ENCODE measurements around the gene SRSF1. TPM values are rescaled to one million over a fixed set of nuclear protein-coding genes. Genes with fewer than 3 reads are reported as not detected.

Gene SRSF1
- total RNA-seq, 2 experiments from 2014 or later = 333 to 342 TPM

DNA sequence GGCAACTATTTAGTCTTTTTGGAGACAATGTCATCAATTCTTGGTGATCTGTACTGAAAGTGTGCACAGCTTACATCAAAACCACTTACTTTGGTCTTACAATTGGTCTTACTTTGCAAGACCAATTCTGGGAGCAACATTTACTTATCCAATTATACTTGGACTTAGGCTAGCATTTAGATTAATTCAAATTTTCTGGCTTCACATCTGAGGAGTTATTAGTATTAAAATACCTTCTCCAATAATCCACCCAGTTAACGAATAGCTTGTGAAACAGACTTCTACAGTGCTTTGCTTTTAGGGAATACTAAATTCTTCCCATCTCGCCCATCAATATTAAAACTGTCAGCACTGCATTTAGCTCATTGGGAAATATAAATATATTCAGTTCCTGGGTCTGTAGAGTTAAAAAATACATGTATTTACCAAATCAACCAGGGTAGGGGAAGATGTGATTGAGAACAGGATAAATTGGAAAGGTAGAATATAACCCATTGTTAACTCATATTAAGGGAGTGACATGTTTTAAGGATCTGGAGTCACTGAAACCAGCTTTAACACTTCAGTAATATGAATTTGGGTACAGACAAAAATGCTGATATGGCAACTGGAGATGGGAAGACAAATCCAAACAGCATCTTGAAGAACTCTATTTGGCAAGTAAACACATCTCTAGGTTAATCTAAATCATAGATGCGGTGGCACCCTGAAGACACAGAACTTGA lies 9.8 kb downstream of the SRSF1 start:
- CTCF ChIA-PET = interaction anchor here (0.8 to 12.2 kb wide), 14 partner anchors 9 to 176 kb away, joined by 3 to 177 read pairs (median 6); partner anchors contain the start of genes CUEDC1, SRSF1 and VEZF1
- Mint-ChIP-seq H3K9me3 (no peaks in the 10 kb centered on the region), H3K27ac (peak overlapping the region; percentile 72), H3K4me3 (no peak overlapping the region), H3K36me3 (ENCODE audit: low read depth) (peaks cover 36% of the 10 kb centered on the region), H3K4me1 (ENCODE audit: low read depth) (peaks cover 80% of the 10 kb centered on the region), H3K27me3 (no peaks in the 10 kb centered on the region)
- POLR2A ChIA-PET = interaction anchor here (0.5 to 12.1 kb wide), 17 partner anchors 6 to 150 kb away, joined by 3 to 230 read pairs (median 4); partner anchors contain the start of genes SRSF1 and VEZF1
- DNase-seq = no peak
- no peak for ATAC-seq
- intact Hi-C loops (cut with micrococcal nuclease) = loop anchor here (5.0 to 10.0 kb wide), 2 partner anchors 118 to 140 kb away; no protein-coding TSS in a partner anchor
- TF ChIP-seq CTCF (IDR thresholded peaks at IDR 0.05) = no peak

DNA sequence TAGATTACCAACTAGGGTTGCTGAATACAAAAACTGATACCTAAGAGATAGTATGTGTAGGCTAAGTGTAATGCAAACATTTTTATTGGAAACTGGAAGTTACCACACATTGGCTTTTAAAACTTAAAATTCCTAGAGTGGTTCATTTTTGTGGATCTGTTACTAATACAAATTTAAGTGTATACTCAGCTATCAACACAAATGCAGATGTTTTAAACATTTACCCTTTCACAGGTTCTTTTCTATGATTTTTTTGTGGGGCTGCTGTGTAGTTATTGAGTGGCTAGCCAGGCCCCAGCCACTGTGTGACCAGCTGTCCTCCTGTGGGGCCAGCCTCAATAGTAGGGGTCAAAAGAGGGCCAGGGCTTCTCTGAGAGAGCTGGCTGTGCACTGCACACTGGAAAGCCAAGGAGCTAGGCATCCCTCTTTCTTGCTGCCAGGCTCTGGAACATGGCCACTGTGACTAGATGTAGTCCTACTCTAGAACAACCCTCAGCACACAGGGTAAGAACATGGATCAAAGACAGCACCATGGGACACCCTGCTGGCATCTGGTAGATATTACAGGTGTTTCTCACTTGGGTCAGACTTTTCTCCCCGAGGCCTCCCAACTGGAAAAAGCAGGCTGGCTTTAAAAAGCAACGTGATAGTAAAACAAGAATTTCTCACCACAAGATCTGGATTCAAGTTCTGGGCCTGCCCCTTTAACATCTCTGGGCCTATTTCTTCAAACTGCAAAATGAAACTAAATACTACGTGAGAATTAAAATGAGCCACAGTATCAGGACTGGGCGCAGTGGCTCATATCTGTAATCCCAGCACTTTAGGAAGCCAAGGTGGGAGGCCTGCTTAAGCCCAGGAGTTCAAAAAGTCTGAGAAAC lies 11.7 kb downstream of the SRSF1 start:
- Mint-ChIP-seq H3K27ac (peak overlapping the region; percentile 40), H3K36me3 (ENCODE audit: low read depth) (peaks cover 27% of the 10 kb centered on the region), H3K9me3 (no peaks in the 10 kb centered on the region), H3K4me1 (ENCODE audit: low read depth) (peaks cover 72% of the 10 kb centered on the region), H3K4me3 (no peak overlapping the region), H3K27me3 (no peaks in the 10 kb centered on the region)
- intact Hi-C loops (cut with micrococcal nuclease) = loop anchor here (5.0 to 10.0 kb wide), 2 partner anchors 119 to 138 kb away; no protein-coding TSS in a partner anchor
- peak; percentile 76 for DNase-seq
- peak; percentile 89 for ATAC-seq
- ChIA-PET POLR2A (interaction anchor here (0.6 to 12.1 kb wide), 11 partner anchors 8 to 140 kb away, joined by 3 to 230 read pairs (median 3); partner anchors contain the start of gene SRSF1), CTCF (interaction anchor here (0.7 to 12.2 kb wide), 14 partner anchors 8 to 204 kb away, joined by 3 to 177 read pairs (median 3); partner anchors contain the start of gene MRPS23)
- TF ChIP-seq CTCF (IDR thresholded peaks at IDR 0.05) = peak; percentile 73

DNA sequence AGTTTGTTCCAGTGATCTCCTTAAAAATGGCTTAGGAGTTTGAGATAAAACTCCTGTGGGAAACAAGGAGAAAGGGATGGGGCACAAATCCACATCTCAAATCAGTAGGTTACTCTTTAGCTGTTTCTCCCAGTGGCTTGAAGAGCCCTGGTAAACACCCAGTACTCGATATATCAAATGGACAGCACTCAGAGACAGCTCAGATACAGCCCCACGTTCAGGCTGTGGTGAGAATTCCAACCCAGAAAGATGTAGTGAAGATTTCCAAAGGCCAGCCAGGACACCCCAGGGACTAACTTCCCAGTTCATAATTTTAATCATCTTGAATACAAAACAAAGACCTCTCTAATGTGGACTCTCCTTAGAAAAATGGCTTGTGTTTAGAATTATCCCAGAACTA lies 12.6 kb downstream of the SRSF1 start:
- H3K27ac Mint-ChIP-seq = peak overlapping the region; percentile 54
- H3K9me3 Mint-ChIP-seq = no peaks in the 10 kb centered on the region
- intact Hi-C loops (cut with micrococcal nuclease) = loop anchor here (10.0 kb wide), 1 partner anchor 120 kb away; no protein-coding TSS in a partner anchor
- ATAC-seq (no peak), DNase-seq (no peak)
- POLR2A ChIA-PET = interaction anchor here (0.6 to 12.1 kb wide), 10 partner anchors 9 to 178 kb away, joined by 3 to 230 read pairs (median 3); partner anchors contain the start of genes MRPS23 and SRSF1
- peaks cover 71% of the 10 kb centered on the region for H3K4me1 Mint-ChIP-seq (ENCODE audit: low read depth)
- peaks cover 24% of the 10 kb centered on the region for H3K36me3 Mint-ChIP-seq (ENCODE audit: low read depth)
- TF ChIP-seq CTCF (IDR thresholded peaks at IDR 0.05) = no peak
- CTCF ChIA-PET = interaction anchor here (0.8 to 12.2 kb wide), 13 partner anchors 7 to 205 kb away, joined by 3 to 177 read pairs (median 3); partner anchors contain the start of genes MRPS23 and SRSF1
- no peaks in the 10 kb centered on the region for H3K27me3 Mint-ChIP-seq
- H3K4me3 Mint-ChIP-seq = no peak overlapping the region

GRCh38 chr17:57993471-57994365 lies 13.3 kb downstream of the SRSF1 start:
- DNase-seq = no peak
- no peak for TF ChIP-seq CTCF (IDR thresholded peaks at IDR 0.05)
- Mint-ChIP-seq H3K4me3 (no peak overlapping the region), H3K27ac (peak overlapping the region; percentile 46), H3K27me3 (no peaks in the 10 kb centered on the region), H3K36me3 (ENCODE audit: low read depth) (peaks cover 22% of the 10 kb centered on the region), H3K9me3 (no peaks in the 10 kb centered on the region), H3K4me1 (ENCODE audit: low read depth) (peaks cover 73% of the 10 kb centered on the region)
- intact Hi-C loops (cut with micrococcal nuclease) = loop anchor here (10.0 kb wide), 1 partner anchor 121 kb away; no protein-coding TSS in a partner anchor
- ATAC-seq = no peak
- CTCF ChIA-PET = interaction anchor here (0.8 to 12.2 kb wide), 15 partner anchors 8 to 143 kb away, joined by 3 to 177 read pairs (median 3); partner anchors contain the start of genes MRPS23 and SRSF1
- POLR2A ChIA-PET = interaction anchor here (0.6 to 12.1 kb wide), 17 partner anchors 9 to 179 kb away, joined by 3 to 230 read pairs (median 3); partner anchors contain the start of genes MRPS23 and SRSF1

Measured in activated CD8-positive, alpha-beta T cell treated with anti-CD3 and anti-CD28 coated beads for 36 hours (primary cell).